ENCODE results near the gene PTPN7.

DNA sequence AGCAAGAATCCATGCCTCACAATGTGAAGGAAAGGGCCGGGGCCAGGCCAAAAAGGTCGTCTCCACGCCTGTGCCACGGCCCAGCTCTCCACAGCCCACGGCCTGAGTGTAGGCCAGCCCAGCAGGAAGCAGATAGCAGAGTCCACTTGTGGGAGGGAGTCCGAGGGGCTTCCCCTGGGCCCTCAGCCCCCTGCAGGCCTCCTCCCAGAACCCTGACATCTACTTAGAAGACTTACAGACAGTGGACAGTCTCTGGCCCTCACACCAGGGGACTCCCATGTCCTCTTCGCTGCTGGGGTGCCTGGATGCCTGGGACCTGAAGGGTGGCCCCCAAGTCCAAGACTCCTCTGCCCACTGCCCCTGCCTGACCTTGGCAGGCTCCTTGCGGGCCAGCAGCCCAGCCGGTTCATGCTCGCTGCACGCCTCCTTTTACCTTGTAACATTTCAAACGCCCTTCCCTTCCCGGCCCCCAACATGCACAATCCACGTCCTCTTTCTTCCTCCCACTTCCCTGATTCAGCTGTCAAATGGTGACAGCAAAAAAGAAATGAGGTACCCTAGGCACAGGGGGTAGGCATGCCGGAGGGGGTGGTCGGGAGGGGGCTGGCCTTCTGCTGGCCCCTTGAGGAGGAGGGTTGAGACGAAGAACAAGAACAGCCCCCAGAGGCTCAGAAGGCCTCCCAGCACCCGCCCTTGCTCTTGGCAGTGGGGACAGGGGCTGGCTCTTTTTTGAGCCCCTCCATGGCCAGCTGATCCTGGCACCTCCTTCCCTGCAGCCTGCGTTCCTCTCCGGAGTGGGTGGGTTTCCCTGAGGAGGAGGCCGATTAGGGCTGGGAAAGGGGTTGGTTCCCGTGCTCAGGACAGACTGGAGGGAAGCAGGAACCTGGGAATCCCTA lies 997 bp upstream of the PTPN7 start:
- TF ChIP-seq, protein P1, sequence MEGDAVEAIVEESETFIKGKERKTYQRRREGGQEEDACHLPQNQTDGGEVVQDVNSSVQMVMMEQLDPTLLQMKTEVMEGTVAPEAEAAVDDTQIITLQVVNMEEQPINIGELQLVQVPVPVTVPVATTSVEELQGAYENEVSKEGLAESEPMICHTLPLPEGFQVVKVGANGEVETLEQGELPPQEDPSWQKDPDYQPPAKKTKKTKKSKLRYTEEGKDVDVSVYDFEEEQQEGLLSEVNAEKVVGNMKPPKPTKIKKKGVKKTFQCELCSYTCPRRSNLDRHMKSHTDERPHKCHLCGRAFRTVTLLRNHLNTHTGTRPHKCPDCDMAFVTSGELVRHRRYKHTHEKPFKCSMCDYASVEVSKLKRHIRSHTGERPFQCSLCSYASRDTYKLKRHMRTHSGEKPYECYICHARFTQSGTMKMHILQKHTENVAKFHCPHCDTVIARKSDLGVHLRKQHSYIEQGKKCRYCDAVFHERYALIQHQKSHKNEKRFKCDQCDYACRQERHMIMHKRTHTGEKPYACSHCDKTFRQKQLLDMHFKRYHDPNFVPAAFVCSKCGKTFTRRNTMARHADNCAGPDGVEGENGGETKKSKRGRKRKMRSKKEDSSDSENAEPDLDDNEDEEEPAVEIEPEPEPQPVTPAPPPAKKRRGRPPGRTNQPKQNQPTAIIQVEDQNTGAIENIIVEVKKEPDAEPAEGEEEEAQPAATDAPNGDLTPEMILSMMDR (IDR thresholded peaks at IDR 0.05): no peak
- TF ChIP-seq POLR2A (IDR thresholded peaks at IDR 0.05): no peak
